GM23338 (cell line): ENCODE data around the gene VPS16. TPM values are rescaled to one million over a fixed set of nuclear protein-coding genes. Genes with fewer than 3 reads are reported as not detected.
A peak's percentile ranks its signal among the peaks of the same experiment; 100 is the strongest.

Source experiments
- ATAC-seq: fragments of 200-7000 bp; cut with Tn5 transposase; 3 replicates; pipeline ENCODE4 v1.9.1; 2020
- DNase-seq: peaks from one replicate; pipeline ENCODE4 v3.0.0-alpha.2; 2015; ENCODE audit warnings: low spot score
- H2AFZ ChIP-seq: fragments of 200-600 bp; sonication (generic); 2 replicates; pipeline ENCODE4 v1.8.0; 2016; ENCODE audit warnings: antibody characterized with exemption, mild to moderate bottlenecking, moderate library complexity
- H3F3A ChIP-seq: fragments of 200-600 bp; sonication (generic); replicated peaks from 2 replicates; pipeline ENCODE4 v1.8.0; 2017; ENCODE audit warnings: antibody characterized with exemption, mixed run types, low read depth
- H3K27ac ChIP-seq: fragments of 200-600 bp; sonication (generic); 2 replicates; pipeline ENCODE4 v1.6.1; 2016; ENCODE audit warnings: low read depth
- H3K27me3 ChIP-seq: fragments of 200-600 bp; sonication (generic); 2 replicates; pipeline ENCODE4 v1.8.0; 2016; ENCODE audit warnings: mild to moderate bottlenecking, mixed run types, moderate library complexity; ENCODE audit not compliant: insufficient read depth
- H3K36me3 ChIP-seq: fragments of 200-600 bp; sonication (generic); 2 replicates; pipeline ENCODE4 v1.8.0; 2016; ENCODE audit warnings: mild to moderate bottlenecking; ENCODE audit not compliant: insufficient read depth
- H3K4me1 ChIP-seq: fragments of 200-600 bp; sonication (generic); 2 replicates; pipeline ENCODE4 v1.8.0; 2016; ENCODE audit warnings: mild to moderate bottlenecking, moderate library complexity; ENCODE audit not compliant: insufficient read depth
- H3K4me2 ChIP-seq: fragments of 200-600 bp; sonication (generic); 2 replicates; pipeline ENCODE4 v1.7.1; 2017; ENCODE audit warnings: mixed run types
- H3K4me3 ChIP-seq: fragments of 200-600 bp; sonication (generic); 2 replicates; pipeline ENCODE4 v1.6.1; 2016; ENCODE audit warnings: mixed run types
- H3K79me2 ChIP-seq: fragments of 200-600 bp; sonication (generic); replicated peaks from 2 replicates; pipeline ENCODE4 v1.8.0; 2017; ENCODE audit warnings: mild to moderate bottlenecking; ENCODE audit not compliant: insufficient read depth
- H3K9me2 ChIP-seq: fragments of 200-600 bp; sonication (generic); 2 replicates; pipeline ENCODE4 v1.8.0; 2017; ENCODE audit not compliant: insufficient read depth
- H4K20me1 ChIP-seq: fragments of 200-600 bp; sonication (generic); replicated peaks from 2 replicates; pipeline ENCODE4 v1.8.0; 2017; ENCODE audit warnings: mild to moderate bottlenecking; ENCODE audit not compliant: insufficient read depth
- H3K27ac Mint-ChIP-seq: 2 replicates; pipeline ENCODE4 v1.8.0; 2020; ENCODE audit warnings: inconsistent platforms, mild to moderate bottlenecking, moderate library complexity, mixed read lengths
- H3K27me3 Mint-ChIP-seq: 3 replicates; pipeline ENCODE4 v1.8.0; 2022; ENCODE audit warnings: low read depth, mild to moderate bottlenecking, moderate library complexity, mixed read lengths, inconsistent platforms; ENCODE audit not compliant: insufficient read depth, poor library complexity
- H3K36me3 Mint-ChIP-seq: 3 replicates; pipeline ENCODE4 v1.8.0; 2021; ENCODE audit warnings: low read depth, mild to moderate bottlenecking, inconsistent platforms, moderate library complexity, mixed read lengths
- H3K4me1 Mint-ChIP-seq: 3 replicates; pipeline ENCODE4 v1.8.0; 2020; ENCODE audit warnings: mild to moderate bottlenecking, inconsistent platforms, mixed read lengths
- H3K4me3 Mint-ChIP-seq: 3 replicates; pipeline ENCODE4 v1.8.0; 2021; ENCODE audit warnings: moderate library complexity, mild to moderate bottlenecking, inconsistent platforms, mixed read lengths
- H3K9me3 Mint-ChIP-seq: 3 replicates; pipeline ENCODE4 v1.8.0; 2020; ENCODE audit warnings: moderate library complexity, mild to moderate bottlenecking, inconsistent platforms, mixed read lengths
- CREB1 ChIP-seq: fragments of 250-450 bp; sonication (Bioruptor Pico); IDR thresholded peaks from 2 replicates; pipeline ENCODE4 v1.5.0; 2020; ENCODE audit warnings: low read depth, mild to moderate bottlenecking, moderate library complexity
- CTCF ChIP-seq, 2 experiments: fragments of 200-600 bp in 1 of 2; sonication (generic) in 1 of 2; conservative IDR thresholded peaks; 2 replicates each; pipeline versions ENCODE4 v1.5.1 to v1.6.1; 2016 to 2017; ENCODE audit warnings: antibody characterized with exemption in 2 of 2, low read depth in 2 of 2, mild to moderate bottlenecking in 2 of 2, moderate library complexity in 1 of 2
- EZH2 ChIP-seq: fragments of 200-600 bp; sonication (generic); IDR thresholded peaks from one replicate; pipeline ENCODE4 v1.8.0; 2017; ENCODE audit warnings: antibody characterized with exemption, mild to moderate bottlenecking, low read depth; ENCODE audit not compliant: unreplicated experiment
- EZH2phosphoT487 ChIP-seq: fragments of 200-600 bp; sonication (generic); IDR thresholded peaks from one replicate; pipeline ENCODE4 v1.8.1; 2018; ENCODE audit warnings: antibody characterized with exemption; ENCODE audit not compliant: unreplicated experiment
- JUNB ChIP-seq: IDR thresholded peaks from one replicate; pipeline ENCODE4 v1.6.1; 2016; ENCODE audit warnings: antibody characterized with exemption; ENCODE audit not compliant: unreplicated experiment
- NANOG ChIP-seq: IDR thresholded peaks from 2 replicates; pipeline ENCODE4 v1.6.1; 2016; ENCODE audit warnings: antibody characterized with exemption, borderline replicate concordance
- POLR2AphosphoS5 ChIP-seq: IDR thresholded peaks from 2 replicates; pipeline ENCODE4 v1.6.1; 2016; ENCODE audit warnings: antibody characterized with exemption, low read depth
- REST ChIP-seq: IDR thresholded peaks from one replicate; pipeline ENCODE4 v1.6.1; 2018; ENCODE audit warnings: antibody characterized with exemption; ENCODE audit not compliant: unreplicated experiment
- STAT1 ChIP-seq: IDR thresholded peaks from one replicate; pipeline ENCODE4 v1.6.1; 2016; ENCODE audit warnings: antibody characterized with exemption; ENCODE audit not compliant: unreplicated experiment
- ZNF114 ChIP-seq: fragments of 250-450 bp; sonication (Bioruptor Pico); IDR thresholded peaks from 2 replicates; pipeline ENCODE4 v1.5.0; 2020; ENCODE audit warnings: mild to moderate bottlenecking, moderate library complexity
- ZNF331 ChIP-seq: fragments of 250-450 bp; sonication (Bioruptor Pico); IDR thresholded peaks from 2 replicates; pipeline ENCODE4 v1.5.0; 2020; ENCODE audit warnings: low read depth, mild to moderate bottlenecking, moderate library complexity
- polyA plus RNA-seq: library from polyadenylated mRNA; unstranded; fragments of >200 nt; fragmentation: Nextera tagmentation; extraction: Ambion mirVana; gene quantifications from 2 replicates; pipeline ENCODE4 v1.2.1, GENCODE V29; 2016
- total RNA-seq: library from RNA; depleted of rRNA; stranded (reverse); fragments of >200 nt; shearing (Covaris generic); gene quantifications from 2 replicates; pipeline ENCODE4 v1.2.3, GENCODE V29; 2014
- TF ChIP-seq, protein P1 (sequence below): IDR thresholded peaks from 2 replicates; pipeline ENCODE4 v1.6.1; 2016; ENCODE audit warnings: antibody characterized with exemption
- TF ChIP-seq, protein P2 (sequence below): fragments of 250-450 bp; sonication (Bioruptor Pico); IDR thresholded peaks from 2 replicates; pipeline ENCODE4 v1.5.0; 2020; ENCODE audit warnings: mild to moderate bottlenecking, moderate library complexity

Gene VPS16
- total and polyA plus RNA-seq, 2 experiments from 2014 or later = 11.2 to 17.7 TPM

- H3K27me3 ChIP-seq = peaks cover 28% of the 10 kb centered on the region
- ATAC-seq (peak; percentile 33), DNase-seq (peak; percentile 13)
- no peak overlapping the region for H3K27ac ChIP-seq
- peaks cover 13% of the 10 kb centered on the region for H4K20me1 ChIP-seq
- peaks cover 31% of the 10 kb centered on the region for H3K4me1 Mint-ChIP-seq
- H3K27ac Mint-ChIP-seq = no peak overlapping the region
- H3K27me3 Mint-ChIP-seq = peaks cover 31% of the 10 kb centered on the region
- H3F3A ChIP-seq = 0 out of 2 replicates have a peak, but pooled peaks cover 5% of the 10 kb centered on the region
- H3K4me3 ChIP-seq = peak overlapping the region; percentile 91
- no peaks in the 10 kb centered on the region for H3K9me2 ChIP-seq
- no peaks in the 10 kb centered on the region for H3K36me3 ChIP-seq
- H2AFZ ChIP-seq = peak overlapping the region; percentile 100
- TF ChIP-seq STAT1 (no peak), REST (no peak), ZNF114 (CRISPR knock-in tag) (no peak), EZH2 (no peak), JUNB (no peak), NANOG (no peak), EZH2phosphoT487 (no peak), ZNF331 (no peak), CREB1 (no peak), POLR2AphosphoS5 (no peak), CTCF (conservative IDR thresholded peaks at IDR 0.05; ENCODE audit: low read depth in 2 of 2) (no peak)
- TF ChIP-seq, protein P1, sequence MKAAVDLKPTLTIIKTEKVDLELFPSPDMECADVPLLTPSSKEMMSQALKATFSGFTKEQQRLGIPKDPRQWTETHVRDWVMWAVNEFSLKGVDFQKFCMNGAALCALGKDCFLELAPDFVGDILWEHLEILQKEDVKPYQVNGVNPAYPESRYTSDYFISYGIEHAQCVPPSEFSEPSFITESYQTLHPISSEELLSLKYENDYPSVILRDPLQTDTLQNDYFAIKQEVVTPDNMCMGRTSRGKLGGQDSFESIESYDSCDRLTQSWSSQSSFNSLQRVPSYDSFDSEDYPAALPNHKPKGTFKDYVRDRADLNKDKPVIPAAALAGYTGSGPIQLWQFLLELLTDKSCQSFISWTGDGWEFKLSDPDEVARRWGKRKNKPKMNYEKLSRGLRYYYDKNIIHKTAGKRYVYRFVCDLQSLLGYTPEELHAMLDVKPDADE = no peak
- TF ChIP-seq, protein P2, sequence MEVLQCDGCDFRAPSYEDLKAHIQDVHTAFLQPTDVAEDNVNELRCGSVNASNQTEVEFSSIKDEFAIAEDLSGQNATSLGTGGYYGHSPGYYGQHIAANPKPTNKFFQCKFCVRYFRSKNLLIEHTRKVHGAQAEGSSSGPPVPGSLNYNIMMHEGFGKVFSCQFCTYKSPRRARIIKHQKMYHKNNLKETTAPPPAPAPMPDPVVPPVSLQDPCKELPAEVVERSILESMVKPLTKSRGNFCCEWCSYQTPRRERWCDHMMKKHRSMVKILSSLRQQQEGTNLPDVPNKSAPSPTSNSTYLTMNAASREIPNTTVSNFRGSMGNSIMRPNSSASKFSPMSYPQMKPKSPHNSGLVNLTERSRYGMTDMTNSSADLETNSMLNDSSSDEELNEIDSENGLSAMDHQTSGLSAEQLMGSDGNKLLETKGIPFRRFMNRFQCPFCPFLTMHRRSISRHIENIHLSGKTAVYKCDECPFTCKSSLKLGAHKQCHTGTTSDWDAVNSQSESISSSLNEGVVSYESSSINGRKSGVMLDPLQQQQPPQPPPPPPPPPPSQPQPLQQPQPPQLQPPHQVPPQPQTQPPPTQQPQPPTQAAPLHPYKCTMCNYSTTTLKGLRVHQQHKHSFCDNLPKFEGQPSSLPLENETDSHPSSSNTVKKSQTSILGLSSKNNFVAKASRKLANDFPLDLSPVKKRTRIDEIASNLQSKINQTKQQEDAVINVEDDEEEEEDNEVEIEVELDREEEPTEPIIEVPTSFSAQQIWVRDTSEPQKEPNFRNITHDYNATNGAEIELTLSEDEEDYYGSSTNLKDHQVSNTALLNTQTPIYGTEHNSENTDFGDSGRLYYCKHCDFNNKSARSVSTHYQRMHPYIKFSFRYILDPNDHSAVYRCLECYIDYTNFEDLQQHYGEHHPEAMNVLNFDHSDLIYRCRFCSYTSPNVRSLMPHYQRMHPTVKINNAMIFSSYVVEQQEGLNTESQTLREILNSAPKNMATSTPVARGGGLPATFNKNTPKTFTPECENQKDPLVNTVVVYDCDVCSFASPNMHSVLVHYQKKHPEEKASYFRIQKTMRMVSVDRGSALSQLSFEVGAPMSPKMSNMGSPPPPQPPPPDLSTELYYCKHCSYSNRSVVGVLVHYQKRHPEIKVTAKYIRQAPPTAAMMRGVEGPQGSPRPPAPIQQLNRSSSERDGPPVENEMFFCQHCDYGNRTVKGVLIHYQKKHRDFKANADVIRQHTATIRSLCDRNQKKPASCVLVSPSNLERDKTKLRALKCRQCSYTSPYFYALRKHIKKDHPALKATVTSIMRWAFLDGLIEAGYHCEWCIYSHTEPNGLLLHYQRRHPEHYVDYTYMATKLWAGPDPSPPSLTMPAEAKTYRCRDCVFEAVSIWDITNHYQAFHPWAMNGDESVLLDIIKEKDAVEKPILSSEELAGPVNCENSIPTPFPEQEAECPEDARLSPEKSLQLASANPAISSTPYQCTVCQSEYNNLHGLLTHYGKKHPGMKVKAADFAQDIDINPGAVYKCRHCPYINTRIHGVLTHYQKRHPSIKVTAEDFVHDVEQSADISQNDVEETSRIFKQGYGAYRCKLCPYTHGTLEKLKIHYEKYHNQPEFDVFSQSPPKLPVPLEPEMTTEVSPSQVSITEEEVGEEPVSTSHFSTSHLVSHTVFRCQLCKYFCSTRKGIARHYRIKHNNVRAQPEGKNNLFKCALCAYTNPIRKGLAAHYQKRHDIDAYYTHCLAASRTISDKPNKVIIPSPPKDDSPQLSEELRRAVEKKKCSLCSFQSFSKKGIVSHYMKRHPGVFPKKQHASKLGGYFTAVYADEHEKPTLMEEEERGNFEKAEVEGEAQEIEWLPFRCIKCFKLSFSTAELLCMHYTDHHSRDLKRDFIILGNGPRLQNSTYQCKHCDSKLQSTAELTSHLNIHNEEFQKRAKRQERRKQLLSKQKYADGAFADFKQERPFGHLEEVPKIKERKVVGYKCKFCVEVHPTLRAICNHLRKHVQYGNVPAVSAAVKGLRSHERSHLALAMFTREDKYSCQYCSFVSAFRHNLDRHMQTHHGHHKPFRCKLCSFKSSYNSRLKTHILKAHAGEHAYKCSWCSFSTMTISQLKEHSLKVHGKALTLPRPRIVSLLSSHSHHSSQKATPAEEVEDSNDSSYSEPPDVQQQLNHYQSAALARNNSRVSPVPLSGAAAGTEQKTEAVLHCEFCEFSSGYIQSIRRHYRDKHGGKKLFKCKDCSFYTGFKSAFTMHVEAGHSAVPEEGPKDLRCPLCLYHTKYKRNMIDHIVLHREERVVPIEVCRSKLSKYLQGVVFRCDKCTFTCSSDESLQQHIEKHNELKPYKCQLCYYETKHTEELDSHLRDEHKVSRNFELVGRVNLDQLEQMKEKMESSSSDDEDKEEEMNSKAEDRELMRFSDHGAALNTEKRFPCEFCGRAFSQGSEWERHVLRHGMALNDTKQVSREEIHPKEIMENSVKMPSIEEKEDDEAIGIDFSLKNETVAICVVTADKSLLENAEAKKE (CRISPR knock-in tag) = no peak
- H3K79me2 ChIP-seq = peaks cover 30% of the 10 kb centered on the region
- H3K4me1 ChIP-seq = peaks cover 5% of the 10 kb centered on the region
- peak overlapping the region; percentile 91 for H3K4me3 Mint-ChIP-seq
- peak overlapping the region; percentile 99 for H3K4me2 ChIP-seq
- H3K9me3 Mint-ChIP-seq = no peaks in the 10 kb centered on the region
- H3K36me3 Mint-ChIP-seq = peaks cover 4% of the 10 kb centered on the region
These were observed 31.3 kb downstream of the VPS16 start for GRCh38 chr20:2871661-2872458.
